SU-DHL-6 (cell line): ENCODE results near the gene PRRG2.

Experiments
- EZH2phosphoT487 ChIP-seq: fragments of 200-600 bp; sonication (generic), shearing (Covaris generic); conservative IDR thresholded peaks from 2 replicates; pipeline ENCODE4 v1.6.1; 2018; ENCODE audit warnings: mild to moderate bottlenecking, antibody characterized with exemption, low read length, moderate library complexity, mixed read lengths
- TF ChIP-seq, protein P1 (sequence below): fragments of 200-600 bp; sonication (generic); IDR thresholded peaks from one replicate; pipeline ENCODE4 v1.5.1; 2017; ENCODE audit warnings: antibody characterized with exemption, mild to moderate bottlenecking, low read length, moderate library complexity; ENCODE audit not compliant: insufficient read depth, poor library complexity, severe bottlenecking

DNA sequence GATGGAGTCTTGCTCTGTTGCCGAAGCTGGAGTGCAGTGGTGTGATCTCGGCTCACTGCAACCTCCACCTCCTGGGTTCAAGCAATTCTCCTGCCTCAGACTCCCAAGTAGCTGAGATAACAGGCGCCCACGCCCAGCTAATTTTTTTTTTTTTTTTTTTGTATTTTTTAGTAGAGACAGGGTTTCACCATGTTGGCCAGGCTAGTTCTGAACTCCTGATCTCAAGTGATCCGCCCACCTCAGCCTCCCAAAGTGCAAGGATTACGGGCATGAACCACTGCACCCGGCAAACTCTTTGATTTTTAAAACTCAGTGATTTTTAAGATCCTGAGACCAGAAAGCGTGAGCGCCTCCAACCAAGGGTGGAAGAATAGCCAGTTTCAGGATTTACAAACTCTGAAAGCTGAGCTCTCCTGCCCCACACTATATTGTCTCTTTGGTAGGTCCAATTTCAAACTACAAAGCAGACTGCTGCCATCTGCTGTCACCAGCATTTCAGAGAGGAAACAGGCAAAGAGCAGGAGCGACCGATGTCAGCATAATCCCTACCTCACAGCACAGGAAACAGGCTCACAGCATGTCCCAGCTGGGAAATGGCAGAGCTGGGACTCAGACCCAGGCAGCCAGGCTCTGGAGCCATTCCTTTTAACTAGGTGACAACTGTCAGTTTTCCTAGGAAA, 10.0 kb upstream of the PRRG2 start:
- TF ChIP-seq, protein P1, sequence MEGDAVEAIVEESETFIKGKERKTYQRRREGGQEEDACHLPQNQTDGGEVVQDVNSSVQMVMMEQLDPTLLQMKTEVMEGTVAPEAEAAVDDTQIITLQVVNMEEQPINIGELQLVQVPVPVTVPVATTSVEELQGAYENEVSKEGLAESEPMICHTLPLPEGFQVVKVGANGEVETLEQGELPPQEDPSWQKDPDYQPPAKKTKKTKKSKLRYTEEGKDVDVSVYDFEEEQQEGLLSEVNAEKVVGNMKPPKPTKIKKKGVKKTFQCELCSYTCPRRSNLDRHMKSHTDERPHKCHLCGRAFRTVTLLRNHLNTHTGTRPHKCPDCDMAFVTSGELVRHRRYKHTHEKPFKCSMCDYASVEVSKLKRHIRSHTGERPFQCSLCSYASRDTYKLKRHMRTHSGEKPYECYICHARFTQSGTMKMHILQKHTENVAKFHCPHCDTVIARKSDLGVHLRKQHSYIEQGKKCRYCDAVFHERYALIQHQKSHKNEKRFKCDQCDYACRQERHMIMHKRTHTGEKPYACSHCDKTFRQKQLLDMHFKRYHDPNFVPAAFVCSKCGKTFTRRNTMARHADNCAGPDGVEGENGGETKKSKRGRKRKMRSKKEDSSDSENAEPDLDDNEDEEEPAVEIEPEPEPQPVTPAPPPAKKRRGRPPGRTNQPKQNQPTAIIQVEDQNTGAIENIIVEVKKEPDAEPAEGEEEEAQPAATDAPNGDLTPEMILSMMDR: no peak
- no peak for TF ChIP-seq EZH2phosphoT487
